ENCODE data around the gene POU2AF3. TPM values are rescaled to one million over a fixed set of nuclear protein-coding genes. Genes with fewer than 3 reads are reported as not detected.

POU2AF3 gene
- total RNA-seq, 1 experiment from 2014 or later = 3.4 TPM

- intact Hi-C loops (cut with micrococcal nuclease; ENCODE audit: unreplicated experiment) = no loop called here
- no peak for TF ChIP-seq CTCF (IDR thresholded peaks at IDR 0.05; ENCODE audit: unreplicated experiment)
- H3K4me3 Mint-ChIP-seq (ENCODE audit: low read depth, unreplicated experiment) = no peak overlapping the region
- BruUV-seq (replicated peaks) = no TSS peak
- H3K9me3 Mint-ChIP-seq (ENCODE audit: low read depth, unreplicated experiment) = no peaks in the 10 kb centered on the region
- no peaks in the 10 kb centered on the region for H3K27me3 Mint-ChIP-seq (ENCODE audit: unreplicated experiment)
- H3K4me1 Mint-ChIP-seq (ENCODE audit: low read depth, unreplicated experiment) = no peaks in the 10 kb centered on the region
- DNase-seq = no peak
- H3K36me3 Mint-ChIP-seq (ENCODE audit: insufficient read depth, unreplicated experiment) = no peaks in the 10 kb centered on the region
- CTCF ChIA-PET = no interaction called here
- no peak overlapping the region for H3K27ac Mint-ChIP-seq (ENCODE audit: unreplicated experiment)
Observed at GRCh38 chr11:111324277-111324720, 26.0 kb downstream of the POU2AF3 start.

- no peak overlapping the region for H3K27ac Mint-ChIP-seq (ENCODE audit: unreplicated experiment)
- H3K9me3 Mint-ChIP-seq (ENCODE audit: low read depth, unreplicated experiment) = no peaks in the 10 kb centered on the region
- H3K4me1 Mint-ChIP-seq (ENCODE audit: low read depth, unreplicated experiment) = no peaks in the 10 kb centered on the region
- H3K36me3 Mint-ChIP-seq (ENCODE audit: insufficient read depth, unreplicated experiment) = no peaks in the 10 kb centered on the region
- DNase-seq = no peak
- H3K4me3 Mint-ChIP-seq (ENCODE audit: low read depth, unreplicated experiment) = no peak overlapping the region
- intact Hi-C loops (cut with micrococcal nuclease; ENCODE audit: unreplicated experiment) = no loop called here
- BruUV-seq (replicated peaks) = no TSS peak
- no peak for TF ChIP-seq CTCF (IDR thresholded peaks at IDR 0.05; ENCODE audit: unreplicated experiment)
- CTCF ChIA-PET = no interaction called here
- no peaks in the 10 kb centered on the region for H3K27me3 Mint-ChIP-seq (ENCODE audit: unreplicated experiment)
Observed at GRCh38 chr11:111325259-111325658, 26.9 kb downstream of the POU2AF3 start.

GRCh38 chr11:111326824-111327223 lies 28.5 kb downstream of the POU2AF3 start:
- BruUV-seq (replicated peaks) = no TSS peak
- no peaks in the 10 kb centered on the region for H3K27me3 Mint-ChIP-seq (ENCODE audit: unreplicated experiment)
- no peak for DNase-seq
- intact Hi-C loops (cut with micrococcal nuclease; ENCODE audit: unreplicated experiment) = no loop called here
- H3K36me3 Mint-ChIP-seq (ENCODE audit: insufficient read depth, unreplicated experiment) = no peaks in the 10 kb centered on the region
- no peaks in the 10 kb centered on the region for H3K9me3 Mint-ChIP-seq (ENCODE audit: low read depth, unreplicated experiment)
- no peak for TF ChIP-seq CTCF (IDR thresholded peaks at IDR 0.05; ENCODE audit: unreplicated experiment)
- H3K4me1 Mint-ChIP-seq (ENCODE audit: low read depth, unreplicated experiment) = no peaks in the 10 kb centered on the region
- H3K27ac Mint-ChIP-seq (ENCODE audit: unreplicated experiment) = no peak overlapping the region
- CTCF ChIA-PET = interaction anchor here (0.8 to 1.0 kb wide), 3 partner anchors 9 to 47 kb away, joined by 3 read pairs; no protein-coding TSS in a partner anchor
- H3K4me3 Mint-ChIP-seq (ENCODE audit: low read depth, unreplicated experiment) = no peak overlapping the region

- no TSS peak for BruUV-seq (replicated peaks)
- Mint-ChIP-seq H3K4me1 (ENCODE audit: low read depth, unreplicated experiment) (peaks cover 8% of the 10 kb centered on the region), H3K9me3 (ENCODE audit: low read depth, unreplicated experiment) (no peaks in the 10 kb centered on the region), H3K36me3 (ENCODE audit: insufficient read depth, unreplicated experiment) (no peaks in the 10 kb centered on the region), H3K27ac (ENCODE audit: unreplicated experiment) (no peak overlapping the region), H3K27me3 (ENCODE audit: unreplicated experiment) (no peaks in the 10 kb centered on the region), H3K4me3 (ENCODE audit: low read depth, unreplicated experiment) (no peak overlapping the region)
- intact Hi-C loops (cut with micrococcal nuclease; ENCODE audit: unreplicated experiment) = no loop called here
- TF ChIP-seq CTCF (IDR thresholded peaks at IDR 0.05; ENCODE audit: unreplicated experiment) = no peak
- CTCF ChIA-PET = interaction anchor here (1.0 kb wide), 1 partner anchor 46 kb away, joined by 3 read pairs; no protein-coding TSS in a partner anchor
- DNase-seq = peak; percentile 65
Observed at GRCh38 chr11:111327908-111328624, 29.7 kb downstream of the POU2AF3 start.
